Fibroblast of lung (primary cell): ENCODE results near the gene TAMALIN. TPM values are rescaled to one million over a fixed set of nuclear protein-coding genes. Genes with fewer than 3 reads are reported as not detected.
A peak's percentile ranks its signal among the peaks of the same experiment; 100 is the strongest.

ENCODE experiments used
- DNase-seq, 2 donors: peaks; one replicate each; pipeline versions ENCODE4 v3.0.0 to v3.0.0-alpha.2; 2010; ENCODE audit warnings: low read depth in 2 of 2
- H2AFZ ChIP-seq: 2 replicates; pipeline ENCODE4 v1.5.1; 2012; ENCODE audit warnings: low read length, control low read depth, inconsistent platforms
- H3K27ac ChIP-seq: 2 replicates; pipeline ENCODE4 v1.5.1; 2011; ENCODE audit warnings: low read length, control low read depth; ENCODE audit not compliant: insufficient read depth
- H3K27me3 ChIP-seq: 2 replicates; pipeline ENCODE4 v1.5.1; 2011; ENCODE audit warnings: mild to moderate bottlenecking, low read length; ENCODE audit not compliant: control insufficient read depth, insufficient read depth
- H3K36me3 ChIP-seq: 2 replicates; pipeline ENCODE4 v1.5.1; 2011; ENCODE audit warnings: low read length; ENCODE audit not compliant: control insufficient read depth, insufficient read depth
- H3K4me1 ChIP-seq: 2 replicates; pipeline ENCODE4 v1.5.1; 2011; ENCODE audit warnings: low read length; ENCODE audit not compliant: control insufficient read depth, insufficient read depth; ENCODE audit errors: extremely low read depth
- H3K4me2 ChIP-seq: 2 replicates; pipeline ENCODE4 v1.5.1; 2011; ENCODE audit warnings: low read length, control low read depth; ENCODE audit not compliant: insufficient read depth; ENCODE audit errors: extremely low read depth
- H3K4me3 ChIP-seq, 4 experiments: fragments of 200-600 bp in 1 of 4; sonication (generic) in 1 of 4; replicated peaks in 1 of 4; 2 replicates each; pipeline ENCODE4 v1.5.1; 2011 to 2016; ENCODE audit warnings: low read length in 4 of 4, low read depth in 3 of 4, mild to moderate bottlenecking in 3 of 4, control low read depth in 2 of 4, inconsistent platforms in 1 of 4, mixed read lengths in 1 of 4; ENCODE audit not compliant: insufficient read depth in 1 of 4; ENCODE audit errors: control extremely low read depth in 1 of 4
- H3K79me2 ChIP-seq: 2 replicates; pipeline ENCODE4 v1.5.1; 2012; ENCODE audit warnings: mild to moderate bottlenecking, low read length, inconsistent platforms; ENCODE audit not compliant: control insufficient read depth, insufficient read depth
- H3K9ac ChIP-seq: 2 replicates; pipeline ENCODE4 v1.5.1; 2011; ENCODE audit warnings: mild to moderate bottlenecking, low read length, control low read depth; ENCODE audit not compliant: insufficient read depth
- H3K9me3 ChIP-seq: 2 replicates; pipeline ENCODE4 v1.5.1; 2012; ENCODE audit warnings: low read depth, low read length; ENCODE audit not compliant: control insufficient read depth, insufficient read depth
- H4K20me1 ChIP-seq: 2 replicates; pipeline ENCODE4 v1.5.1; 2011; ENCODE audit warnings: low read length; ENCODE audit not compliant: control insufficient read depth, insufficient read depth; ENCODE audit errors: extremely low read depth
- EZH2 ChIP-seq: IDR thresholded peaks from 2 replicates; pipeline ENCODE4 v1.5.1; 2012; ENCODE audit warnings: low read length, control low read depth, mild to moderate bottlenecking; ENCODE audit errors: missing control alignments
- polyA plus RNA-seq, 2 donors: library from polyadenylated mRNA; depleted of rRNA in 1 of 2; stranded (reverse) in 1 of 2; unstranded in 1 of 2; fragments of >200 nt; gene quantifications; 2 replicates each; pipeline ENCODE4 v1.2.1, GENCODE V29; 2011 to 2012; ENCODE audit warnings: missing spikeins in 1 of 2
- total RNA-seq: library from RNA; depleted of rRNA; stranded (reverse); fragments of >200 nt; gene quantifications from 2 replicates; pipeline ENCODE4 v1.2.1, GENCODE V29; 2014
- TF ChIP-seq, protein P1 (sequence below), 2 donors: IDR thresholded peaks in 1 of 2; conservative IDR thresholded peaks in 1 of 2; 1 replicate in 1 of 2; 2 replicates in 1 of 2; pipeline ENCODE4 v1.5.1; 2011 to 2012; ENCODE audit warnings: low read length in 2 of 2, control low read depth in 1 of 2, inconsistent platforms in 1 of 2, low read depth in 1 of 2, mild to moderate bottlenecking in 1 of 2

TAMALIN gene
- total and polyA plus RNA-seq, 2 donors (not counting 1 experiment from before 2014, with no cell fraction given), result 5.3 to 12.1 TPM

DNA sequence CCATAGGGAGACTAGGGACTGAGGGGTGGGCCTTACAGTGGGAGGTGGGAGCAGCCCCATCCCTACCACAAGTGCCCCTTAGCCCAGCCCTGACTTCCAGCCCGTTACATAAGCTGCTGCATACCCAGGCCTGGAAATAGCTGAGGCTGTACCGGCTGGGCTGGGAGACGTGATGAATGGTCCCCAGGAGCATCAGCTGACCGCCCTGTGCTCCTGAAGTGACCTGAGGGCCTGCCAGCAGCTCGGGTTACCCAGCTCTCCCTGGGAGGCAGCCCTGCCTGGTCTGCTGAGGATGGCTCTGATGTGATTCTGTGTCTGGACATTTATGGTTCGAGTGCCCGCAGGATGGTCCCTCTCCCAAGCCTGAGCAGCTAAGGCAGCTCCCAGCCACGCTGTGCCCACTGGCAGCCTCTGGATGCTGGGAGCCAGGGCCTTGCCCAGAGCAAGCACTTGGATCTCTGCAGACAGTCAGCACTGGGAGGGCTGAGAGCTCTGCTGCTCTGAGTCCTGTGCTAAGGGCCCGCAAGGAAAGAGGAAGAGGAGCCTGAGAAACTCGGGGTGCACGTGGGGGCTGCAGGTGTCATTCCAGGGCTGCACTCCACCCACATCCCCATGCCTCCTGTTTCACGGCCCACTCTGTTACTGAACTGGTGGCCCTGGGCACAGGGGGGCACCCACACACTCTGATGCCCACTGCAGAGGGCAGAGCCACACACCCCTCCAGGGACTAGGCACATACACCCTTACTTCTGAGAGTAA lies 20.5 kb downstream of the TAMALIN start:
- H3K27me3 ChIP-seq, result no peaks in the 10 kb centered on the region
- no peaks in the 10 kb centered on the region for H3K79me2 ChIP-seq
- no peak overlapping the region for H3K4me2 ChIP-seq
- no peak overlapping the region for H2AFZ ChIP-seq
- no peak for TF ChIP-seq EZH2
- TF ChIP-seq, protein P1, sequence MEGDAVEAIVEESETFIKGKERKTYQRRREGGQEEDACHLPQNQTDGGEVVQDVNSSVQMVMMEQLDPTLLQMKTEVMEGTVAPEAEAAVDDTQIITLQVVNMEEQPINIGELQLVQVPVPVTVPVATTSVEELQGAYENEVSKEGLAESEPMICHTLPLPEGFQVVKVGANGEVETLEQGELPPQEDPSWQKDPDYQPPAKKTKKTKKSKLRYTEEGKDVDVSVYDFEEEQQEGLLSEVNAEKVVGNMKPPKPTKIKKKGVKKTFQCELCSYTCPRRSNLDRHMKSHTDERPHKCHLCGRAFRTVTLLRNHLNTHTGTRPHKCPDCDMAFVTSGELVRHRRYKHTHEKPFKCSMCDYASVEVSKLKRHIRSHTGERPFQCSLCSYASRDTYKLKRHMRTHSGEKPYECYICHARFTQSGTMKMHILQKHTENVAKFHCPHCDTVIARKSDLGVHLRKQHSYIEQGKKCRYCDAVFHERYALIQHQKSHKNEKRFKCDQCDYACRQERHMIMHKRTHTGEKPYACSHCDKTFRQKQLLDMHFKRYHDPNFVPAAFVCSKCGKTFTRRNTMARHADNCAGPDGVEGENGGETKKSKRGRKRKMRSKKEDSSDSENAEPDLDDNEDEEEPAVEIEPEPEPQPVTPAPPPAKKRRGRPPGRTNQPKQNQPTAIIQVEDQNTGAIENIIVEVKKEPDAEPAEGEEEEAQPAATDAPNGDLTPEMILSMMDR (conservative IDR thresholded peaks at IDR 0.05 in 1 of 2, IDR thresholded peaks at IDR 0.05 in 1 of 2; ENCODE audit: low read depth in 1 of 2, low read length in 2 of 2), result no peak
- H3K9me3 ChIP-seq, result no peaks in the 10 kb centered on the region
- H3K27ac ChIP-seq, result no peak overlapping the region
- H3K36me3 ChIP-seq, result no peaks in the 10 kb centered on the region
- no peak overlapping the region for H3K9ac ChIP-seq
- no peak overlapping the region for H3K4me3 ChIP-seq
- peaks cover 10% of the 10 kb centered on the region for H3K4me1 ChIP-seq
- no peaks in the 10 kb centered on the region for H4K20me1 ChIP-seq
- DNase-seq, result no peak

DNA sequence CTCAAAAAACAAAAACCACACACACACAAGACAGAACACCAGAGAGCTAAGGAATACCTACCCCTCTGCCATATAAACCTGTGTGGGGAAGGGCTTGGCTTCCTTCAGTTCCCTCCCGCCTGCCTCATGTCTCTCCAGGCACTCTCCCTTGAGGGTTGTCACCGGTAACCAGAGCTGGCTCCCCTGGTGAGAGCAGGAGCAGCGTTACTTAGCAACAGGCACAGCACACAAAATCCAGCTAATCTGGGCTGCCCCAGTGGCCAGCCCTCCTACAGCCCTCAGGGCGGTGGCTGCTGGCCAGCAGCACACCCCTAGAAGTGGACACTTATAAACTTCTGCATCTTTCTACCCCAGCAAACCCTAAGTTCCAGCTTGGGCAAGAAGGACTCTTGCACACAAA lies 22.9 kb downstream of the TAMALIN start:
- TF ChIP-seq EZH2, result no peak
- TF ChIP-seq, protein P1 (conservative IDR thresholded peaks at IDR 0.05 in 1 of 2, IDR thresholded peaks at IDR 0.05 in 1 of 2; ENCODE audit: low read depth in 1 of 2, low read length in 2 of 2), result no peak
- DNase-seq, result no peak
- Histone ChIP-seq H3K27me3 (no peaks in the 10 kb centered on the region), H3K4me3 (no peak overlapping the region), H3K4me2 (no peak overlapping the region), H3K79me2 (no peaks in the 10 kb centered on the region), H3K9ac (no peak overlapping the region), H3K36me3 (no peaks in the 10 kb centered on the region), H3K27ac (no peak overlapping the region), H4K20me1 (no peaks in the 10 kb centered on the region), H3K9me3 (no peaks in the 10 kb centered on the region), H3K4me1 (peaks cover 15% of the 10 kb centered on the region), H2AFZ (no peak overlapping the region)

DNA sequence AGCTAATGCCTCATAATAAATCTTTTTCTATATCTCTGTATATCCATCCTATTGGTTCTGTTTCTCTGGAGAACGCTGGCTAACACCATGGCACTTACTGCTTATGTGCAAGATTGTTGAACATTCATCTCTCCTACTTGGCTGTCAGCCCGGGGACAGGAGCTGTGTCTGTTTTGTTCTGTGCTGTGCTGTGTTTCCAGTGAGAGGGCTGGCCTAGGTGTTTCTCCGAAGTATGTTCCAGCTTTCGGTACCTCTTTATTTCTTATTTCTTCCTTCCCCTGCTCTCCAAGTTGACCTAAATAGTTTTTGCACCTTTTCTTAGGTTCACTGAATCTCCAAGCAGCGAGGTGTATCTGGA lies 25.7 kb downstream of the TAMALIN start:
- peak; percentile 77 to 89 for DNase-seq
- peaks cover 11% of the 10 kb centered on the region for H3K4me1 ChIP-seq
- H3K27me3 ChIP-seq, result no peaks in the 10 kb centered on the region
- H3K36me3 ChIP-seq, result no peaks in the 10 kb centered on the region
- H3K4me3 ChIP-seq, result peak overlapping the region; percentile 5 to 55 (median 32)
- H3K79me2 ChIP-seq, result no peaks in the 10 kb centered on the region
- H4K20me1 ChIP-seq, result no peaks in the 10 kb centered on the region
- H3K27ac ChIP-seq, result peak overlapping the region; percentile 80
- peak overlapping the region; percentile 60 for H3K9ac ChIP-seq
- H3K9me3 ChIP-seq, result no peaks in the 10 kb centered on the region
- H2AFZ ChIP-seq, result no peak overlapping the region
- peak overlapping the region; percentile 79 for H3K4me2 ChIP-seq
- TF ChIP-seq, protein P1 (conservative IDR thresholded peaks at IDR 0.05 in 1 of 2, IDR thresholded peaks at IDR 0.05 in 1 of 2; ENCODE audit: low read depth in 1 of 2, low read length in 2 of 2), result no peak
- TF ChIP-seq EZH2, result no peak
